GM12878 (cell line): ENCODE measurements around the gene PDE8B. TPM values are rescaled to one million over a fixed set of nuclear protein-coding genes. Genes with fewer than 3 reads are reported as not detected.

Source experiments
- ATAC-seq: fragments of 200-7000 bp; cut with Tn5 transposase; 3 replicates; pipeline ENCODE4 v1.9.1; 2020; ENCODE audit warnings: mild to moderate bottlenecking, moderate library complexity
- BruUV-seq: library from RNA; stranded (reverse); fragments of 400-500 nt; replicated peaks from 2 replicates; lab custom pipeline; 2021; lab: Mats Ljungman, UMichigan
- CTCF ChIA-PET: fragments of 300-600 bp; sonication (Branson Sonifier 250); formaldehyde crosslinking; extraction: SDS; loops from one replicate; lab custom pipeline; 2021; ENCODE audit warnings: inconsistent platforms; lab: Yijun Ruan, JAX
- POLR2A ChIA-PET: fragments of 350-600 bp; formaldehyde crosslinking; extraction: SDS; loops from one replicate; lab custom pipeline; 2021; ENCODE audit warnings: inconsistent platforms; lab: Charles Lee
- RAD21 ChIA-PET: fragments of 300-600 bp; sonication (Branson Sonifier 250); formaldehyde crosslinking; loops from one replicate; lab custom pipeline; 2023; ENCODE audit warnings: antibody characterized with exemption; ENCODE audit not compliant: unreplicated experiment; lab: Charles Lee
- SMC1A ChIA-PET: fragments of 300-600 bp; sonication (Branson Sonifier 250); formaldehyde crosslinking; loops from one replicate; lab custom pipeline; 2023; ENCODE audit not compliant: unreplicated experiment, uncharacterized antibody; lab: Charles Lee
- DNase-seq: peaks from one replicate; pipeline ENCODE4 v3.0.0-alpha.2; 2011; ENCODE audit warnings: low read depth, low spot score
- FAIRE-seq: peaks from 3 replicates; lab custom pipeline; 2011; peaks lifted over from hg19 to GRCh38; lab: Jason Lieb, UNC
- H2AFZ ChIP-seq: 2 replicates; pipeline ENCODE4 v1.6.0; 2011; ENCODE audit warnings: low read depth, low read length, control low read depth; ENCODE audit not compliant: control insufficient read depth
- H3K27ac ChIP-seq: 2 replicates; pipeline ENCODE4 v1.5.1; 2011; ENCODE audit warnings: control low read depth; ENCODE audit not compliant: control insufficient read depth, insufficient read depth
- H3K27me3 ChIP-seq, 2 experiments: replicated peaks in 1 of 2; 2 replicates each; pipeline versions ENCODE4 v1.6.0 to v1.6.1; 2011; ENCODE audit warnings: low read length in 1 of 2; ENCODE audit not compliant: control insufficient read depth in 2 of 2, insufficient read depth in 2 of 2
- H3K36me3 ChIP-seq, 2 experiments: 2 replicates each; pipeline ENCODE4 v1.5.1; 2011; ENCODE audit warnings: low read length in 1 of 2; ENCODE audit not compliant: control insufficient read depth in 2 of 2, insufficient read depth in 2 of 2
- H3K4me1 ChIP-seq: 2 replicates; pipeline ENCODE4 v1.6.1; 2011; ENCODE audit warnings: mild to moderate bottlenecking, low read length, moderate library complexity, mixed read lengths; ENCODE audit not compliant: control insufficient read depth, insufficient read depth
- H3K4me2 ChIP-seq: 2 replicates; pipeline ENCODE4 v1.6.0; 2011; ENCODE audit warnings: control low read depth; ENCODE audit not compliant: control insufficient read depth, insufficient read depth
- H3K4me3 ChIP-seq: fragments of 200-600 bp; sonication (generic); 2 replicates; pipeline ENCODE4 v1.5.1; 2016
- H3K79me2 ChIP-seq: 2 replicates; pipeline ENCODE4 v1.6.0; 2011; ENCODE audit warnings: low read length; ENCODE audit not compliant: control insufficient read depth, insufficient read depth
- H3K9ac ChIP-seq: 2 replicates; pipeline ENCODE4 v1.8.0; 2011; ENCODE audit warnings: low read length, control low read depth, mixed read lengths; ENCODE audit not compliant: control insufficient read depth, insufficient read depth
- H3K9me3 ChIP-seq: replicated peaks from 3 replicates; pipeline ENCODE4 v1.5.1; 2011; ENCODE audit warnings: mild to moderate bottlenecking, low read length; ENCODE audit not compliant: control insufficient read depth, insufficient read depth
- H4K20me1 ChIP-seq: 2 replicates; pipeline ENCODE4 v1.6.0; 2011; ENCODE audit not compliant: control insufficient read depth, insufficient read depth
- ATF7 ChIP-seq: fragments of 450-650 bp; IDR thresholded peaks from 2 replicates; pipeline ENCODE4 v1.6.1; 2016; ENCODE audit warnings: low read depth, mild to moderate bottlenecking
- MEF2A ChIP-seq: IDR thresholded peaks from 2 replicates; pipeline ENCODE4 v1.6.1; 2011; ENCODE audit warnings: low read depth, mild to moderate bottlenecking, low read length, moderate library complexity; ENCODE audit not compliant: insufficient read depth
- MTA3 ChIP-seq: IDR thresholded peaks from 2 replicates; pipeline ENCODE4 v1.6.1; 2012; ENCODE audit warnings: low read length, inconsistent platforms, borderline replicate concordance
- PAX5 ChIP-seq: IDR thresholded peaks from 2 replicates; pipeline ENCODE4 v1.6.1; 2011; ENCODE audit warnings: low read depth, low read length, borderline replicate concordance
- RCOR1 ChIP-seq: conservative IDR thresholded peaks from 2 replicates; pipeline ENCODE4 v1.6.1; 2012; ENCODE audit warnings: low read depth, low read length, improper control_type of control experiment
- SIX5 ChIP-seq: IDR thresholded peaks from 2 replicates; pipeline ENCODE4 v1.6.1; 2011; ENCODE audit warnings: mild to moderate bottlenecking, low read depth, low read length, moderate library complexity; ENCODE audit not compliant: severe bottlenecking
- SMC3 ChIP-seq: IDR thresholded peaks from 2 replicates; pipeline ENCODE4 v1.6.1; 2011; ENCODE audit warnings: low read length, improper control_type of control experiment, borderline replicate concordance
- WGBS: methylation state at CpG from one replicate; pipeline ENCODE4 v1.1.6; 2016; ENCODE audit warnings: low lambda C conversion rate; ENCODE audit not compliant: insufficient replicate concordance, insufficient coverage; ENCODE audit errors: missing lambda C conversion rate; 5-methylcytosine and 5-hydroxymethylcytosine counted together
- in situ Hi-C: fragments of 300-500 bp; cut with MboI; formaldehyde crosslinking; loops from 9 replicates; pipeline ENCODE4 v1.14.3; 2018; ENCODE audit warnings: mixed read lengths
- intact Hi-C: fragments of 100-400 bp; cut with micrococcal nuclease; formaldehyde crosslinking; loops from one replicate; pipeline ENCODE4 v1.14.2; 2022; ENCODE audit not compliant: unreplicated experiment
- polyA plus RNA-seq, 11 experiments: library from polyadenylated mRNA; depleted of rRNA in 4 of 11; unstranded in 6 of 11; stranded (reverse) in 5 of 11; fragments of >200 nt; fragmentation: Nextera tagmentation in 4 of 11; fragmentation: Illumina TruSeq in 1 of 11; extraction: Ambion mirVana in 4 of 11; extraction: Trizol in 1 of 11; gene quantifications; 1 replicate in 1 of 11; 2 replicates in 10 of 11; pipeline versions ENCODE4 v1.2.1 to v1.2.3, GENCODE V29; 2011 to 2016; ENCODE audit warnings: inconsistent platforms in 2 of 11, missing spikeins in 2 of 11, low read depth in 1 of 11
- total RNA-seq, 4 experiments: library from RNA; depleted of rRNA in 3 of 4; stranded (reverse); fragments of >200 nt in 3 of 4; fragmentation: Illumina TruSeq in 1 of 4; extraction: Trizol in 1 of 4; gene quantifications; 2 replicates each; pipeline versions ENCODE4 v1.2.1 to v1.2.3, GENCODE V29; 2013 to 2021
- TF ChIP-seq, protein P1 (sequence below): IDR thresholded peaks from 2 replicates; pipeline ENCODE4 v1.6.1; 2011; ENCODE audit warnings: low read depth, low read length, improper control_type of control experiment, borderline replicate concordance
- TF ChIP-seq, protein P2 (sequence below), 3 experiments: IDR thresholded peaks in 2 of 3; conservative IDR thresholded peaks in 1 of 3; 2 replicates each; pipeline ENCODE4 v1.5.1; 2011; ENCODE audit warnings: low read depth in 3 of 3, low read length in 3 of 3, mild to moderate bottlenecking in 3 of 3, control low read depth in 2 of 3, moderate library complexity in 2 of 3, inconsistent platforms in 1 of 3, mixed read lengths in 1 of 3; ENCODE audit not compliant: control insufficient read depth in 2 of 3, insufficient read depth in 1 of 3; ENCODE audit errors: extremely low read depth in 1 of 3
- TF ChIP-seq, protein P3 (sequence below): fragments of 450-650 bp; formaldehyde crosslinking; IDR thresholded peaks from 2 replicates; pipeline ENCODE4 v1.5.0; 2022; ENCODE audit warnings: mild to moderate bottlenecking, missing genetic modification characterization

Gene PDE8B
- total and polyA plus RNA-seq, 10 of the 15 experiments (the other 5 are each of a cell fraction or from before 2014, with no cell fraction given), result 0.03 to 0.44 (median 0.20) TPM; not detected in 3

DNA sequence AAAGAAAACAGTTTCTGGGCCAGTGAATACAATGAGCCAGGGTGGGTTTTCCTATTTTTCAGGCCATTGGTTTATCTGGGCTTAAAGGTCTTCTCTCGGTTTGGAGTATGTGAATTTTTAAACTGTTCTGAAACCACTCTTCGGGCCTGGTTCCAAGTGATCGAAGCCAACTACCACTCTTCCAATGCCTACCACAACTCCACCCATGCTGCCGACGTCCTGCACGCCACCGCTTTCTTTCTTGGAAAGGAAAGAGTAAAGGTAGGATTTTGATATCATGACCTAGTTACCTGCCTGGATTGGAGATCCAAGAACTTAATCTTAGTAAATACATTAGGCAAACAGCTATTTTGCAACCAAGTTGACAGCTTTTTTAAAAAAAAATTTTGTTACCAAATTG lies 202.6 kb downstream of the PDE8B start:
- 70% methylated on average over 7 of the region's 7 CpGs for WGBS
- no peak overlapping the region for H2AFZ ChIP-seq
- no peak overlapping the region for H3K4me3 ChIP-seq
- ChIA-PET CTCF (no interaction called here), POLR2A (interaction anchor here (0.5 kb wide), 1 partner anchor 807 kb away, joined by 3 read pairs; no protein-coding TSS in a partner anchor), RAD21 (no interaction called here), SMC1A (interaction anchor here (1.4 to 1.7 kb wide), 2 partner anchors 12 to 17 kb away, joined by 3 to 6 read pairs; no protein-coding TSS in a partner anchor)
- no peaks in the 10 kb centered on the region for H3K27me3 ChIP-seq
- H3K4me2 ChIP-seq, result no peak overlapping the region
- in situ Hi-C loops, result no loop called here
- no peak for FAIRE-seq
- TF ChIP-seq, protein P1, sequence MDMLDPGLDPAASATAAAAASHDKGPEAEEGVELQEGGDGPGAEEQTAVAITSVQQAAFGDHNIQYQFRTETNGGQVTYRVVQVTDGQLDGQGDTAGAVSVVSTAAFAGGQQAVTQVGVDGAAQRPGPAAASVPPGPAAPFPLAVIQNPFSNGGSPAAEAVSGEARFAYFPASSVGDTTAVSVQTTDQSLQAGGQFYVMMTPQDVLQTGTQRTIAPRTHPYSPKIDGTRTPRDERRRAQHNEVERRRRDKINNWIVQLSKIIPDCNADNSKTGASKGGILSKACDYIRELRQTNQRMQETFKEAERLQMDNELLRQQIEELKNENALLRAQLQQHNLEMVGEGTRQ, result no peak
- TF ChIP-seq RCOR1, result no peak
- H4K20me1 ChIP-seq, result no peaks in the 10 kb centered on the region
- intact Hi-C loops, result no loop called here
- no TSS peak for BruUV-seq
- no peaks in the 10 kb centered on the region for H3K36me3 ChIP-seq
- no peak for ATAC-seq
- DNase-seq, result no peak
- H3K4me1 ChIP-seq, result no peaks in the 10 kb centered on the region
- H3K27ac ChIP-seq, result no peak overlapping the region
- no peaks in the 10 kb centered on the region for H3K9me3 ChIP-seq
- H3K79me2 ChIP-seq, result no peaks in the 10 kb centered on the region
- no peak overlapping the region for H3K9ac ChIP-seq

DNA sequence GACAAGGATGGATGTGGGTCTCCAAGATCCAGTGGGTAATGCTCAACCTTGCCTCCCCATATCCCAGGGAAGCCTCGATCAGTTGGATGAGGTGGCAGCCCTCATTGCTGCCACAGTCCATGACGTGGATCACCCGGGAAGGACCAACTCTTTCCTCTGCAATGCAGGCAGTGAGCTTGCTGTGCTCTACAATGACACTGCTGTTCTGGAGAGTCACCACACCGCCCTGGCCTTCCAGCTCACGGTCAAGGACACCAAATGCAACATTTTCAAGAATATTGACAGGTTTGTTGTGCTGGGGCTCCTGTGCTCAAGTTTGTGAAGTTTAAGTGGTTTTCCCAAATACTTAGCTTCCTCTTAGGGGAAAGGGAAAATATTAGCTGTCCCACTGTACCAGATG lies 207.7 kb downstream of the PDE8B start:
- Histone ChIP-seq H3K9me3 (no peaks in the 10 kb centered on the region), H3K27ac (no peak overlapping the region), H3K4me1 (no peaks in the 10 kb centered on the region), H3K4me2 (no peak overlapping the region), H3K79me2 (no peaks in the 10 kb centered on the region), H3K4me3 (no peak overlapping the region), H4K20me1 (no peaks in the 10 kb centered on the region), H3K36me3 (no peaks in the 10 kb centered on the region), H2AFZ (no peak overlapping the region), H3K27me3 (no peaks in the 10 kb centered on the region), H3K9ac (no peak overlapping the region)
- WGBS, result 37% methylated on average over 5 of the region's 5 CpGs
- ChIA-PET CTCF (interaction anchor here (0.8 kb wide), 1 partner anchor 273 kb away, joined by 3 read pairs; no protein-coding TSS in a partner anchor), POLR2A (interaction anchor here (0.6 kb wide), 1 partner anchor 336 kb away, joined by 6 read pairs; no protein-coding TSS in a partner anchor), RAD21 (interaction anchor here (1.2 kb wide), 1 partner anchor 73 kb away, joined by 3 read pairs; no protein-coding TSS in a partner anchor), SMC1A (interaction anchor here (0.6 to 1.2 kb wide), 4 partner anchors 8 to 842 kb away, joined by 3 to 6 read pairs (median 3); no protein-coding TSS in a partner anchor)
- in situ Hi-C loops, result no loop called here
- BruUV-seq, result no TSS peak
- FAIRE-seq (no peak), ATAC-seq (no peak), DNase-seq (no peak)
- intact Hi-C loops, result no loop called here
- TF ChIP-seq MTA3 (no peak), SIX5 (no peak), PAX5 (no peak), ATF7 (no peak), MEF2A (no peak), SMC3 (no peak)
- TF ChIP-seq, protein P2, sequence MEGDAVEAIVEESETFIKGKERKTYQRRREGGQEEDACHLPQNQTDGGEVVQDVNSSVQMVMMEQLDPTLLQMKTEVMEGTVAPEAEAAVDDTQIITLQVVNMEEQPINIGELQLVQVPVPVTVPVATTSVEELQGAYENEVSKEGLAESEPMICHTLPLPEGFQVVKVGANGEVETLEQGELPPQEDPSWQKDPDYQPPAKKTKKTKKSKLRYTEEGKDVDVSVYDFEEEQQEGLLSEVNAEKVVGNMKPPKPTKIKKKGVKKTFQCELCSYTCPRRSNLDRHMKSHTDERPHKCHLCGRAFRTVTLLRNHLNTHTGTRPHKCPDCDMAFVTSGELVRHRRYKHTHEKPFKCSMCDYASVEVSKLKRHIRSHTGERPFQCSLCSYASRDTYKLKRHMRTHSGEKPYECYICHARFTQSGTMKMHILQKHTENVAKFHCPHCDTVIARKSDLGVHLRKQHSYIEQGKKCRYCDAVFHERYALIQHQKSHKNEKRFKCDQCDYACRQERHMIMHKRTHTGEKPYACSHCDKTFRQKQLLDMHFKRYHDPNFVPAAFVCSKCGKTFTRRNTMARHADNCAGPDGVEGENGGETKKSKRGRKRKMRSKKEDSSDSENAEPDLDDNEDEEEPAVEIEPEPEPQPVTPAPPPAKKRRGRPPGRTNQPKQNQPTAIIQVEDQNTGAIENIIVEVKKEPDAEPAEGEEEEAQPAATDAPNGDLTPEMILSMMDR (IDR thresholded peaks at IDR 0.05 in 2 of 3, conservative IDR thresholded peaks at IDR 0.05 in 1 of 3; ENCODE audit: control insufficient read depth in 2 of 3, extremely low read depth in 1 of 3, insufficient read depth in 1 of 3, low read depth in 3 of 3, low read length in 3 of 3), result no peak
- TF ChIP-seq, protein P3, sequence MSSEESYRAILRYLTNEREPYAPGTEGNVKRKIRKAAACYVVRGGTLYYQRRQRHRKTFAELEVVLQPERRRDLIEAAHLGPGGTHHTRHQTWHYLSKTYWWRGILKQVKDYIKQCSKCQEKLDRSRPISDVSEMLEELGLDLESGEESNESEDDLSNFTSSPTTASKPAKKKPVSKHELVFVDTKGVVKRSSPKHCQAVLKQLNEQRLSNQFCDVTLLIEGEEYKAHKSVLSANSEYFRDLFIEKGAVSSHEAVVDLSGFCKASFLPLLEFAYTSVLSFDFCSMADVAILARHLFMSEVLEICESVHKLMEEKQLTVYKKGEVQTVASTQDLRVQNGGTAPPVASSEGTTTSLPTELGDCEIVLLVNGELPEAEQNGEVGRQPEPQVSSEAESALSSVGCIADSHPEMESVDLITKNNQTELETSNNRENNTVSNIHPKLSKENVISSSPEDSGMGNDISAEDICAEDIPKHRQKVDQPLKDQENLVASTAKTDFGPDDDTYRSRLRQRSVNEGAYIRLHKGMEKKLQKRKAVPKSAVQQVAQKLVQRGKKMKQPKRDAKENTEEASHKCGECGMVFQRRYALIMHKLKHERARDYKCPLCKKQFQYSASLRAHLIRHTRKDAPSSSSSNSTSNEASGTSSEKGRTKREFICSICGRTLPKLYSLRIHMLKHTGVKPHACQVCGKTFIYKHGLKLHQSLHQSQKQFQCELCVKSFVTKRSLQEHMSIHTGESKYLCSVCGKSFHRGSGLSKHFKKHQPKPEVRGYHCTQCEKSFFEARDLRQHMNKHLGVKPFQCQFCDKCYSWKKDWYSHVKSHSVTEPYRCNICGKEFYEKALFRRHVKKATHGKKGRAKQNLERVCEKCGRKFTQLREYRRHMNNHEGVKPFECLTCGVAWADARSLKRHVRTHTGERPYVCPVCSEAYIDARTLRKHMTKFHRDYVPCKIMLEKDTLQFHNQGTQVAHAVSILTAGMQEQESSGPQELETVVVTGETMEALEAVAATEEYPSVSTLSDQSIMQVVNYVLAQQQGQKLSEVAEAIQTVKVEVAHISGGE, result no peak
